ENCODE results near the gene SH3GL1.

- no peak for TF ChIP-seq ZNF8 (CRISPR knock-in tag; IDR thresholded peaks at IDR 0.05)
- no peak for TF ChIP-seq ZFP30 (CRISPR knock-in tag; IDR thresholded peaks at IDR 0.05)
These were observed 15.9 kb upstream of the SH3GL1 start for GRCh38 chr19:4416268-4416667.

Measured in SK-N-SH treated with all-trans-retinoic acid at 6 μM for 48 hours (cell line).